ENCODE measurements around the gene CDK5.

- TF ChIP-seq POLR2A (IDR thresholded peaks at IDR 0.05) = peak in 2 of 4 donors; percentile 53 to 69
- peak; percentile 44 to 68 (median 57) for TF ChIP-seq CTCF (IDR thresholded peaks at IDR 0.05)
Observed at GRCh38 chr7:151028131-151028947, 29.4 kb downstream of the CDK5 start, which contains the start of gene ABCB8.

All from esophagus squamous epithelium (tissue), 4 donors.